Islet of Langerhans (tissue), 1 donor: ENCODE data around the gene CDKN2B.

Experiments used
- FAIRE-seq: peaks from one replicate; lab custom pipeline; 2011; peaks lifted over from hg19 to GRCh38; lab: Jason Lieb, UNC

CDKN2B gene

DNA sequence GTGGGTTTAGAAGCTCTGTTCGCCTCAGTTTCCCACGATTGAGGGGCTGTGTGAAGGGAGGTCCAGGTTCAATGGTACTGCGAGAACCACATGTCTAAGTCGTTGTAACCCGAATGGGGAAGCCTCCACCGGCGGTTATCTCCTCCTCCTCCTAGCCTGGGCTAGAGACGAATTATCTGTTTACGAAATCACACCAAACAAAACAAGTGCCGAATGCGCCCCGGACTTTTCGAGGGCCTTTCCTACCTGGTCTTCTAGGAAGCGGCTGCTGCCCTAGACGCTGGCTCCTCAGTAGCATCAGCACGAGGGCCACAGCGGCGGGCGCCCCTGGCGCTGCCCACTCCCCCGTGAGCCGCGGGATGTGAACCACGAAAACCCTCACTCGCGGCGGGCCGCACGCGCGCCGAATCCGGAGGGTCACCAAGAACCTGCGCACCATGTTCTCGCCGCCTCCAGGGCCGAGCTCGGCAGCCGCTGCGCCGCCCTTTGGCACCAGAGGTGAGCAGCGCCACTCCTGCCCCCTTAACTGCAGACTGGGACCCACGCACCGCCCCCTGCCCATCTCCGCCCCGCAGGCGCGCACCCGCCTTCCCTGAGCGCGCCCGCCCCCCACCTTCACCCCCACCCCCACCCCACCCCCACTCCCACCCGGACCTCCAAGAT lies 15.1 kb downstream of the CDKN2B start, which contains the start of gene CDKN2A:
TSS of gene CDKN2A (minus strand) at position 500 of the 663 bp plus-strand sequence.
- no peak for FAIRE-seq

DNA sequence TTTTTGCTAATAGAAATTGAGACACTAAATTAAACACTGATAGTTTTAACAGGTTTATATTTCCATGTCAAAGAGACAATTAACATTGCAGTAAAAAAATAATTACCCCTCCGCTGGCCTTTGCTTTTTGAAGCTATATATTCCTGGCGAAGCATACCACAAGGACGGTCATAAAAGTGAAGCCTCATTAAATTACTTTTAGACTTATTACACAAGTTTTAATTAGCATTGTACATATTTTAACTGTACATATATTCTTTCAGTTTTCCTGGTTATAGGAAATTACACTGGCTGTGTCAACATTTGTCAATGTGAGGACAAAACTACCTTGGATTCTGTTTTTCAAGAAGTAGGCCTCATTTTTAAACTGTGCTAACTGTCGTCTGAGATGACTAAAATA lies 16.1 kb downstream of the CDKN2B start:
- peak; percentile 13 for FAIRE-seq

GRCh38 chr9:21991072-21991959 lies 17.8 kb downstream of the CDKN2B start:
- FAIRE-seq: no peak

DNA sequence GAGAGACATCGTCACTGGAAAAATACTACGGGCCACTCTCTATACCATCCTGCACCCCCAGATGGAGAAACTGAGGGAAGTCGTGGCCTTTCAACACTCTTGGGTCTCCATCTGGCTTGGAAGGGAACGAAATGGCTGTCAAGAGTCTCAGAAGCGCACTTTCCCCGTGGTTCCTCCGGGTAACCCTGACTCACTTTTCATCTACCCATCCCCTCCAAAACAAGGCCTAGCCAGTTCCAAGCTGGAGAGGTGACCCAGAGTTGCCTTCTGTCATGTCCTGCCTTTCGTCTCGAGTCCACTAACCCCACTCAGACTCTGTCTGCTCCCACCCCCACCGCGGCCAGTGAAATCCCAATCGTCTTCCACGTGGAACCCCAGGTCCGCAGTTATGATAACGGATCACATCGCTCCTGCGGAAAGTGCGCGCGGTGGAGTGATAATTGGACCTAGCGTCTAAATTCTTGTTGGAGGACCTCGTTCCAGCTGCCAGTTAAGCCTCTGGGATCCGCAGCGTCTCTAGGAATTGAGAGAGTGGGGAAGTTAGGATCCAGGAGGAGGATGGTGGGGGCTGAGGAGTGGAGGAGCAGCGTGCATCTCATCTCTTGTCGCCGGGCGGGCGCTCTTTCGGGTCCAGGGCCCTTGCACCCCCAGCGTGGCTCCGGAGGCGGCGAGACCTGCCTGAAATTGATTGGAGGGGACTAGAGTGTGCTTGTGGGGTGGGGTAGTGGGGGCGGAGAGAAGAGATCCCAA lies 19.5 kb downstream of the CDKN2B start:
- FAIRE-seq: no peak

DNA sequence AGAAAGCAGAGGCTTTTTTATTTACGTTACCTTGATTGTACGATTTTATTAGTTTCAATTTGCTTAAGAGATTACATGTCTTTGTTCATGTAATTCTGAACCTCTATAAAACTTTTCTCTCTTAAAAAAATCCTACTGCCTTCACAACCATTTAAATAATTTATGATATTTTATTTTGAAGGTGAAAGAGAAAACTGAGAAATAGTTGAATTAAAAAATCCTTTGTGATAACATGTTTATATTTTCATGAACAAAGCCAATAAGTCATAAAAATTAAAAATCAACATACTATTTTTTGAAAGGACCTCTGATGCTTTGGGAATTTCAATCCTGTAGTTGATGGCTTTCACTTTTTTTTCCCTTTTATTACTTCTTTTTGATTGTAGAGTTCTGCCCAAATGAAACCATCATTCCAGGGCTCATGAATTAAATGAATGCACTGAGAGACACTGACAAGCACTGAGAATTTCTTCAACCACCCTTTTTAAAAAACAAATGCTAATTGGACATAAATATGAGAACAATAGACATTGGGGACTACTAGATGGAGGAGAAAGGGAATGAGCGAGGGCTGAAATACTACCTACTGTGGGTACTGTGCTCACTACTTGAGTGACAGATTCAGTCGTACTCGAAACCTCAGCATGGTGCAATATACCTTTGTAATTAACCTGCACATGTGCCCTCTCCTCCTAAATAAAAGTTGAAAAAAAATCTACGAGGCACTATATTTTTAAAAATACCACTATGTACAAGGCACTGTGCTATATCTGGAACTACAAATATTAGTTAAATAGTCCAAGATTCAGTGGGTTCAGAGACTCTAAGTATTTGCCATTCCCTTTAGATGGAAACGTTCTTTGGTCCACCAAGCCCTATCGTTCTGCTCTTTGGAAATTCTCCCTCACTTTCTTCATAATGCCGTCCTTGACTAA lies 20.8 kb downstream of the CDKN2B start:
- FAIRE-seq: peak; percentile 69

DNA sequence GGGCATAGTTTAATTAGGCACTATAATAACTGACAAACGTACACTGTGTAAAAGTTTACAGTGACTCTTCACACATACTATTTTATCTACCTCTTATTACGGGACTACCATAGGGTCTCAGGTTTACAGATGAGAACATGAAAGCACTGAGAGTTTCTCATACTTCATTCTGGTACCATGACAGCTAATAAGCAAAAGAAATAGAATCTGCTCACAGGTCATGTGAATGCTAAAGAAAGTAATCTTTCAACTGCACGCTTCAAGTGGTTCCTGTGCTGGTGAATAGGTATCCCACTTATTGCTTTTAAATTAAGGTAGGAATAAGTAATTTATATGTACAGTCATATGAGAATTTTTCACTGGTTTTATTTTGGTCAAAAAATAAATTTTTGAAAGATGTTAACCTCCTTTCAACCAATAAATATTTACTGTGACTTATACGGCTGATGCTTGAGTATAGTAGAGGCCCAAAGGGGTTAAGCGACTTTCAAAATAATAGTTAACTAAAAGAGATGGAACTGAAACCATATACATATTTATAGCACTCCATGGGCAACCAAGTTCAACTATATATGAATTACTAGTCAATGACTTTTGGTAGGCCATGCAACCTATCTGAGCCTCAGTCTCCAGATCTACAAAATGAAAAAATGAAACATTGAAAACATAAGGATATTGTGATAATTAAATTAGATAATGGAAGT lies 23.0 kb downstream of the CDKN2B start:
- peak; percentile 45 for FAIRE-seq

GRCh38 chr9:21984101-21984500 lies 25.0 kb downstream of the CDKN2B start:
- no peak for FAIRE-seq

DNA sequence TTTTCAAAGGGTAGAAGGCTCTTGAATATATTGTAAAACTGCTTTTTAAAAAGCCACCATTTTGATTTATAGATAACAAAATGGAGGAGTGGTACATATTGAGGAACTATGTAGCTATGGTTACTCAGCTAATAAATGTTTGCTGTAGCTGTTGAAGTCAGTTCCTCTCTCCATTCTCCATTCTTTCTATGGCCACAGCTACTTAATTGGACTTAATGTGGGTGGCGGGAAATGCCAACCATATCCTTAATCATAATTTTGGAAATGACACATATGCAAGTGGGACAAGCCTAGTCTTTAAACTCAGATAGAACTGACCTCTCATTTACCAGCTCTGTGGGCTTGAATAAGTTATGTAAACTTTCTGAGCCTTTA lies 25.6 kb downstream of the CDKN2B start:
- no peak for FAIRE-seq

- FAIRE-seq: no peak
Observed at GRCh38 chr9:21982861-21983560, 26.1 kb downstream of the CDKN2B start.

GRCh38 chr9:21982391-21982790 lies 26.7 kb downstream of the CDKN2B start:
- FAIRE-seq: no peak

DNA sequence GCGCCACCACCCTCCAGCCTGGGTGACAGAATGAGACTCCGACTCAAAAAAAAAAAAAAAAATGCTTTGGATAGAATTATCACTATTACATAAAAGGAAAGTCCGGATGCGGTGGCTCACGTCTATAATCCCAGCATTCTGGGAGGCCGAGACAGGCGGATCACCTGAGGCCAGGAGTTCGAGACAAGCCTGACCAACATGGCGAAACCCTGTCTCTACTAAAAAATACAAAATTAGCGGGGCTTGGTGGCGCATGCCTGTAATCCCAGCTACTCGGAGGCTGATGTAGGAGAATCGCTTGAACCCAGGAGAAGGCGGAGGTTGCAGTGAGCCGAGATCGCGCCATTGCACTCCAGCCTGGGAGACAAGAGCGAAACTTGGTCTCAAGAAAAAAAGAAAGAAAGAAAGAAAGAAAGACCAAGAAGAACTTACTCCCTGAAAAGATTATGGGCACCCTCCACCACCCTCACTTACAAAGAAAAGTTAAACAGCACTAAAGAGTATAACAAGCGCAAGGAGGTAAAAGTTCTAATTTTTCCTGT lies 32.7 kb downstream of the CDKN2B start:
- no peak for FAIRE-seq

- FAIRE-seq: no peak
Observed at GRCh38 chr9:21974722-21975409, 34.2 kb downstream of the CDKN2B start.

DNA sequence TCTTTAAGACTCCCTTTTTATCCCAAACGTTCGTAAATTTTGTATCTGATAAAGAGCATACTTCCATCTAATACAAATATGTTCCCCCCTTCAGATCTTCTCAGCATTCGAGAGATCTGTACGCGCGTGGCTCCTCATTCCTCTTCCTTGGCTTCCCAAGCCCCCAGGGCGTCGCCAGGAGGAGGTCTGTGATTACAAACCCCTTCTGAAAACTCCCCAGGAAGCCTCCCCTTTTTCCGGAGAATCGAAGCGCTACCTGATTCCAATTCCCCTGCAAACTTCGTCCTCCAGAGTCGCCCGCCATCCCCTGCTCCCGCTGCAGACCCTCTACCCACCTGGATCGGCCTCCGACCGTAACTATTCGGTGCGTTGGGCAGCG lies 34.8 kb downstream of the CDKN2B start:
- FAIRE-seq: no peak

DNA sequence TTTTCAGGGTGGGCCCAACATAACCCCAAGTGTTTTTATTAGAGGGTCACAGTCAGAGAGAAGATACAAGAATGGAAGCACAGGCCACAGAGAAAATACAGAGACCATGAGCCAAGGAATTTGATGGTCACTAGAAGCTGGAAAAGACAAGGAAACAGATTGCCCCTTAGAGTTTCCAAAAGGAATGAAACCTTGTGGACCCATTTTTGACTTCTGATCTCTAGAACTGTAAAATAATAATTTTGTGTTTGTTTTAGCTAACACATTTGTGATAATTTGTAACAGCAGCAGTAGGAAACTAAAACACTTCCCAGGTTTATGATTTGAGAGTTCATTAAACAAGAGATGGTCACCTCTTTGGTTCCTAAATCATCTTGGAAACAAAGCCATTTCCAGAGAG lies 36.7 kb downstream of the CDKN2B start:
- FAIRE-seq: no peak

GRCh38 chr9:21970800-21971640 lies 38.1 kb downstream of the CDKN2B start:
- no peak for FAIRE-seq

- no peak for FAIRE-seq
Observed at GRCh38 chr9:21969951-21970799, 38.9 kb downstream of the CDKN2B start.

DNA sequence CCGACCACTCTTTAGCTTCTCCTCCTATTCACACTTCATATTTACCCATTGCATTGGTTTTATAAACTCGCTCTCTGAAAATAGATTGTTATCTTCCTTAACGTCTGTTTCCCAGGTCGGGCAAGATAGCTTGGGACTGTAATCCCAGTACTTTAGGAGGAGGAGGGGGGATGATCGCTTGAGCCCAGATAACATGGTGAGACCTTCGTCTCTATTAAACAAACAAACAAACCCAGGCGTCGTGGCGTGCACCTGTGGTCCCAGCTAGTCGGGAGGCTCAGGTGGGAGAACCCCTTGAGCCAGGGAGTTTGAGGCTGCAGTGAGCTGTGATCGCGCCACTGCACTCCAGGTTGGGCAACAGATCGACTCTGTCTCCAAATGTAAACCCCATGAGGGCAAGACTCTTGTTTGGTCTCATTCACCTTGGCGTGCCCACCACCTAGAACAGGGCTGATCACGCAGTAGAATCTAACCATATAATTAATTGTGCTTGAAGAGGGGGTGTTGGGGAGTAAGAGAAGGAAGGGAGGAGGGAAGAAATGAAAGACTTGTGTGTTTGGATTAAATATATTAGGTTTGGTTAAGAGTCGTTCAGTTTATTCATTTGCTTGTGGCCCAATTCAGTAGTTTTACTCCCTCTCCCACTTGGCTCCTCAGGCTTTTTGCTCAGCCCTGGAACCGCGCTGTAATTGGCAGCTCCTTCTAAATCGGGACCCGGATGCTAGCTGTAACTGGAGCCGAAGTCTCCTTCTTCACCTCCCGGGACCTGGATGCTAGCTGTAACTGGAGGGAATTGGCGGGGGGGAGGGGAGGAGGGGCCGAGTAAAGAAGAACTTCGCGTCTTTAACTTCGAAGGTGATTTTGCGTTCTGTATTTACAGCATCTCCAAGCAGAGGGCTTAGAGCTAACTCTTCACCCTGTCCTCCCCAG lies 39.8 kb downstream of the CDKN2B start:
- no peak for FAIRE-seq
